ENCODE data around the gene TGM2.
"Not testable (repeated sequence)": the region's sequence is repeated elsewhere in the genome, so short reads cannot be mapped to it uniquely, and the experiment has no call there.

DNA sequence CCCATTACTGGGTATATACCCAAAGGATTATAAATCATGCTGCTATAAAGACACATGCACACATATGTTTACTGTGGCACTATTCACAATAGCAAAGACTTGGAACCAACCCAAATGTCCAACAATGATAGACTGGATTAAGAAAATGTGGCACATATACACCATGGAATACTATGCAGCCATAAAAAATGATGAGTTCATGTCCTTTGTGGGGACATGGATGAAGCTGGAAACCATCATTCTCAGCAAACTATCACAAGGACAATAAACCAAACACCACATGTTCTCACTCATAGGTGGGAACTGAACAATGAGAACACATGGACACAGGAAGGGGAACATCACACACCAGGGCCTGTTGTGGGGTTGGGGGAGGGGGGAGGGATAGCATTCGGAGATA, 57.7 kb downstream of the TGM2 start:
- TF ChIP-seq, protein P1, sequence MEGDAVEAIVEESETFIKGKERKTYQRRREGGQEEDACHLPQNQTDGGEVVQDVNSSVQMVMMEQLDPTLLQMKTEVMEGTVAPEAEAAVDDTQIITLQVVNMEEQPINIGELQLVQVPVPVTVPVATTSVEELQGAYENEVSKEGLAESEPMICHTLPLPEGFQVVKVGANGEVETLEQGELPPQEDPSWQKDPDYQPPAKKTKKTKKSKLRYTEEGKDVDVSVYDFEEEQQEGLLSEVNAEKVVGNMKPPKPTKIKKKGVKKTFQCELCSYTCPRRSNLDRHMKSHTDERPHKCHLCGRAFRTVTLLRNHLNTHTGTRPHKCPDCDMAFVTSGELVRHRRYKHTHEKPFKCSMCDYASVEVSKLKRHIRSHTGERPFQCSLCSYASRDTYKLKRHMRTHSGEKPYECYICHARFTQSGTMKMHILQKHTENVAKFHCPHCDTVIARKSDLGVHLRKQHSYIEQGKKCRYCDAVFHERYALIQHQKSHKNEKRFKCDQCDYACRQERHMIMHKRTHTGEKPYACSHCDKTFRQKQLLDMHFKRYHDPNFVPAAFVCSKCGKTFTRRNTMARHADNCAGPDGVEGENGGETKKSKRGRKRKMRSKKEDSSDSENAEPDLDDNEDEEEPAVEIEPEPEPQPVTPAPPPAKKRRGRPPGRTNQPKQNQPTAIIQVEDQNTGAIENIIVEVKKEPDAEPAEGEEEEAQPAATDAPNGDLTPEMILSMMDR (IDR thresholded peaks at IDR 0.05; ENCODE audit: extremely low read depth in 1 of 2, insufficient read depth in 1 of 2, low read depth in 1 of 2, low read length in 2 of 2): not testable (repeated sequence)
- not testable (repeated sequence) for TF ChIP-seq POLR2AphosphoS5 (IDR thresholded peaks at IDR 0.05; ENCODE audit: insufficient read depth, low read depth, low read length); EZH2 (IDR thresholded peaks at IDR 0.05; ENCODE audit: borderline replicate concordance, low read depth, low read length, severe bottlenecking); POLR2A (IDR thresholded peaks at IDR 0.05; ENCODE audit: low read depth, low read length); JUN (IDR thresholded peaks at IDR 0.05; ENCODE audit: borderline replicate concordance, insufficient read depth, insufficient read length, low read depth); MYC (IDR thresholded peaks at IDR 0.05; ENCODE audit: low read depth, low read length); GATA2 (IDR thresholded peaks at IDR 0.05; ENCODE audit: insufficient read depth, insufficient read length, low read depth, low read length); FOS (IDR thresholded peaks at IDR 0.05; ENCODE audit: borderline replicate concordance, insufficient read depth, low read length)
- TF ChIP-seq, protein P2, sequence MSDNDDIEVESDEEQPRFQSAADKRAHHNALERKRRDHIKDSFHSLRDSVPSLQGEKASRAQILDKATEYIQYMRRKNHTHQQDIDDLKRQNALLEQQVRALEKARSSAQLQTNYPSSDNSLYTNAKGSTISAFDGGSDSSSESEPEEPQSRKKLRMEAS (IDR thresholded peaks at IDR 0.05; ENCODE audit: insufficient read depth, insufficient read length): not testable (repeated sequence)
